DMS 273 (cell line): ENCODE measurements around the gene ZNF470.

ENCODE experiments used
- DNase-seq: peaks from one replicate; lab custom pipeline; 2025; ENCODE audit not compliant: unreplicated experiment; lab: John Stamatoyannopoulos, UW

The ZNF470 gene

DNA sequence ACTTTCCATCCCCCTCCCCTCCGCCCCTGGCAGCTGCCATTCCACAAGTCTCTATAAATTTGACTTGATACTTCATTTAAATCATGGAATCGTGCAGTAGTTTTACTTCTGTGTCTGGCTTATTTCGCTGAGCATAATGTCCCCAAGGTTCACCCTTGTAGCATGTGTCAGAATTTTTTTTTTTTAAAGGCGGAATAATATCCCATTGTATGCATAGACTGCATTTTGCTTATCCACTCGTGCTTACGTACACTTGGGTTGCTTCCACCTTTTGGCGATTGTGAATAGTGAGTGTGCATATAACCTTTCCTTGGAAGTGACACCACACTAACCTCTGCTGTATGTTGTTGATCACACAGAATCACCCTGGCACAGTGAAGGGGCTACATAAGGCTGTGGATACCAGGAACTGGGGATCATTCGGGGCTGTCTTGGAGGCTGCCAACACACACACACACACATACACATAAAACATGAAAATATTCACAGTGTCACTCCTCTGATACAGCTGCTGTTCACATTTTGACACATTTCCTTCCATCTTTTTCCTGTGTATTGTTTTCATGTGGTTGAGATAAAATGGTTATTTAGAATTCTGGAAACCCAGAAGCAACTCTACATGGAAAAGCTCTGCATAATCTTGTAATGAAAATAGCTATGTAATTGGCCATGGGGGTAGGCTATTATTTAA, 41.2 kb downstream of the ZNF470 start:
- no peak for DNase-seq

DNA sequence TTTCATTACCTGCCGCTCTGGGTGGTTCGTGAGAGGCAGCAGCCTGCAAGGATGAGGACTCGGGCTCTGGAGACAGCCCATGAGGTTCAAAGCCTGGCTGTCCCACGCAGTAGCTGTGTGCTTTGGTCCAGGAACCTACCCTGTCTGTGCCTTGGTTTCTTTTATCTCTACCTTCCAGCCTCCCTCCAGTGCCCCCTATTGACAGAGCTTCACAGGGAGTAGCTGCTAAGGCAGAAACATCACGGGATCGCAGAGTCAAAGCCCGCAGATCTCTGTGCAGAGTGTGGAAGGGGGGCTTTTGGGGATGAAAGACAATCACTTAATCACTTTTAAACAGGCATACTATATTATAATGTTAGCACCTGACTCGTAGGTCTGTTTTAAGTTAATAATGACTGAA, 44.0 kb downstream of the ZNF470 start:
- no peak for DNase-seq

DNA sequence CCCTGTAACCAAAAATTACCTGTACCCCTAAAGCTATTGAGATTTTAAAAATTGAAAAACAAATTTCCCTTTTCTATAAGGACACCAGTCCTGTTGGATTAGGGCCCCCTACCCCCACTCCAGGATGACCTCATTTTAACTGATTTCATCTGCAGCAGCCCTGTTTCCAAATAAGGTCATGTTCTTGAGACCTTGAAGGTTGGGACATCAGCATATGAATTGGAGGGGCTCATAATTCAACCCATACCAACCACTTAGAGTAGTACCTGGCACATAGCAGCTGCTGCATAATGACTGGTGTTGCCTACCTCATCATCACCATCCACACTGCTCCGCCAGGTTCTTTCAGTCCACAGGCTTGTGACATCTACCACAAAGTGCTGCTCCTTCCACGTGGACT, 45.5 kb downstream of the ZNF470 start:
- no peak for DNase-seq

DNA sequence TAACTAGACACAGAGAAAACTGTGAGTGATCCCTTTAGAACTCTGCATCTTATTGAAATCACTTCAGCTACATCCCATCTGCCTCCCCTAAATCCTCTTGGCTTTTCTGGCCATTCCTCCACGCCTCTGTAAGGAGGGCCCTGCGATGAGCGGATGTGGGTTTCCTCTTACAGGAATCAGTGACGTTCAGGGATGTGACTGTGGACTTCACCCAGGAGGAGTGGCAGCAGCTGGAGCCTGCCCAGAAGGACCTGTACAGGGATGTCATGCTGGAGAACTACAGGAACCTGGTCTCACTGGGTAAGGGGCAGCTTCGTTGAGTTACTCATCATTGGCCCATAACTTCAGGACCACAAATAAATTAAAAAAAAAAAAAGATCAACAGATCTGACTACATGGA, 46.4 kb downstream of the ZNF470 start:
- DNase-seq, result no peak

DNA sequence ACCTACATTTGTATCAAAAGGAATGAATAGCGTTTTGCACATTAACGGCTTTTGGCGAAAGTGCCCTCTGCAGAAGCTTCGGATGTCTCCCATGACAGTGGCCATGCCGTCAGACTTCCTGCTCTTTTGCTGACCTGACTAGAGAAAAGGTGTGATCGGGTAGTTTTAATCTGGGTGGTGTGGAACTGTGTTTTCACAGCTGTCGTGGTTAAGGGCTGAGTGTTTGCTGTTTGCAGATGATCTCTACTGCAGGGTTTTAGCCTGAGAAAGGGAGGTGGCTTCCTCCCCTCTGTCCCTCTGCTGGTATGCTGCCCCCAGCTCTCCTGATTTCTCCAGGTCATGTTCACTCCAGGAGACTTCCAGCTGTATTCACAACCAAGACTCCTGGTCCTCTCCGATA, 50.3 kb downstream of the ZNF470 start:
- no peak for DNase-seq

DNA sequence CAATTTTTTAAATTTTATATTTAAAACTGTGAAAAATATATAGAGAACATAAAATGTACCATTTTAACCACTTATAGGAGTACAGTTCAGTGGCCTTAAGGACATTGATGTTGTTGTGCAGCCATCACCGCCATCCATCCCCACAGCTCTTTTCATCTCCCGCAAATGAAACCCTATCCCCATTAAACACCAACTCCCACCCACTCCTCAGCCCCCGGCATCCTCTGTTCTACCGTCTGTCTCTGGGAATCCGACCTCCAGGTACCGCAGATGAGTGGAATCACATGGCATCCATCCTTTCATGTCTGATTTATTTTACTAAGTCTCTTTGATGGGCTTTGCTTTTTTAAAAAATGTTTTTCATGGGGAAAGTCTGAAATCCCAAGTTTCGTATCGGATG, 51.9 kb downstream of the ZNF470 start:
- DNase-seq, result no peak

DNA sequence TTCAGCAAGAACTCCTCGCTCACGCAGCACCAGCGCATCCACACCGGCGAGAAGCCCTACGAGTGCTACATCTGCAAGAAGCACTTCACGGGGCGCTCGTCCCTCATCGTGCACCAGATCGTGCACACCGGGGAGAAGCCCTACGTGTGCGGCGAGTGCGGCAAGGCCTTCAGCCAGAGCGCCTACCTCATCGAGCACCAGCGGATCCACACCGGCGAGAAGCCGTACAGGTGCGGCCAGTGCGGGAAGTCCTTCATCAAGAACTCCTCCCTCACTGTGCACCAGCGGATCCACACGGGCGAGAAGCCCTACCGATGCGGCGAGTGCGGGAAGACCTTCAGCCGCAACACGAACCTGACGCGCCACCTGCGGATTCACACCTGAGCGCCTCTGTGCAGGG, 55.1 kb downstream of the ZNF470 start:
- no peak for DNase-seq

DNA sequence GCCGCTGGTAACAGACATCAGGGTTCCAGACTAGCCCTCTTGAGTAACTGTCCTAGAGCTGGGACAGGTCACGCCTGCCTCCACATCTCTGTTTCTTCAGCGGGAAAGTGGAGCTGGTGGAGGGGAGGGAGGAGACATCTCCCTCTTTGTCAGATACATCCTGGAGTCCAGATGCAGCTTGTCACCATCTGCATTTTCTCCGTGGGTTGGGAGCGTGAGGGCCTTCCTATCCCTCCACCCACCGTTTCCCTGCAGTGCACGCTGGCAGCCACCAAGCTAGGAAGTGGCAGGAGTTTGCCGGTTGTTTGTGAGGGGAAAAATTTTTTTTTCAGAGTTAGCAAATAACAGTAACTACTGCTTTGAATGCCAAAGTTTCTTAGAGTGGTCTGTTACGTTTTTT, 55.7 kb downstream of the ZNF470 start:
- no peak for DNase-seq

DNA sequence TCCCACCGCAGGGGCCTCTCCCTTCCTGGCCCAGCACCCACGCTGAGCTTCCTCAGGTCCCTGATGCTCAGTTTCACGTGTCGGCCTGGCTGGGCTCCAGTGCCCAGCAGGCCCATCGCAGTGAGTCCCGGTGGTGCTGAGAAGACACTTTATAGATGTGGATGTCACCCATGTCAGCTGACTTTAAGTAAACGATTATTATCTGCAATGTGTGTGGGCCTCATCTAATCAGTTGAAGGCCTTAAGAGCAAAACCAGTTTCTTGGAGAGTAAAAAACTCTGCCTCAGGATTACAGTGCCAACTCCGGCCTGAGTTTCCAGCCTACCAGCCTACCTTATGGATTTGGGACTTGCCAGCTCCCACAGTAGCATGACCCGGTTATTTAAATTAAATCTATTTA, 58.4 kb downstream of the ZNF470 start:
- DNase-seq, result no peak

DNA sequence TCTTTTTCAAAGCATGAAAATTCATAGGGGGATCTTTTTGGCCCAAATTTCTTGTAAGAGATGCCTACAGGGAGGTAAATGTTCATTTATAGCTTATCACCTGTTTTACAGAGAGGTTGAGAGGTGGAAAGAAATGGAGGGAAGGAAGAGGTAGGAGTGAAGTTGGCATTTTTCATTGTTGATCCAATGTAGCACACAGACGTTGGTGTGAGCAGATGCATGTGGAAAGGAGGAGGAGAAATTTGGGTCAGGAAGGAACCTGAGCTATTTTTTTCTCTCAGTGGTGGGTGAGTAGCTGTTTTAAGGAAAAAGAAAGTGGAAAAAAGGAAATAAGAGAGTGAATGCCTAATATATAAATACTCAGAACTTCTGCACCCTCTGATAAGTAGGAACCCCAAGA, 65.8 kb downstream of the ZNF470 start:
- no peak for DNase-seq

DNA sequence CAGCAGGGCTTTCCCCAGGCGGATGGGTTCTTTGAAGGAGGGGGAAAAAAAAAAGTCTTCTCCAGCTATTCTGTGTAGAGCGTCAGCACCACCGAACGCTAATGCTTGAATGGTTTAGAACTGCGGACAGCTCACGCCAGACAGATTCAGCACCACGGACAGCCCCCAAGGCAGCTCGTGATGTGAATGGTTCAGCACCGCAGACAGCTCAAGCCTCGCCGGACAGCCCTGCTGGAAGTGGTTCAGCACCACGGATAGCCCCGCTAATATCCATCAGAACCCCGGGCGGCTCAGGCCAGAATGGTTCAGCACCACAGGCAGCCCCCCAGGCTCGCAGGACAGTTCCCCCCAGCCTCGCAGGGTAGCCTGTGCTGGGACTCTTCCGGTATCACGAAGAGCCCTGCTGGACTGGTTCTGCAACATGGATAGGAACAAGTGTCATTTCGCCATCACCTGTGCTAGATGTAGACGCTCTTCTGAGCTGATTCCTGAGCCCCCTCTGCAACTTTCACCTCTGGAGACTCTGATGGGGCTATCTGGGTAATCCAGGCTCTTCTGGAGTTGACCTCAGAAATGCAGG, 70.8 kb downstream of the ZNF470 start:
- DNase-seq, result peak; percentile 80
